GM19238 (cell line): ENCODE measurements around the gene CCDC91.
"Not testable (repeated sequence)": the region's sequence is repeated elsewhere in the genome, so short reads cannot be mapped to it uniquely, and the experiment has no call there.

Source experiments
- DNase-seq: peaks from one replicate; pipeline ENCODE4 v3.0.0; 2011; ENCODE audit warnings: low spot score; ENCODE audit not compliant: insufficient read length

The CCDC91 gene

DNA sequence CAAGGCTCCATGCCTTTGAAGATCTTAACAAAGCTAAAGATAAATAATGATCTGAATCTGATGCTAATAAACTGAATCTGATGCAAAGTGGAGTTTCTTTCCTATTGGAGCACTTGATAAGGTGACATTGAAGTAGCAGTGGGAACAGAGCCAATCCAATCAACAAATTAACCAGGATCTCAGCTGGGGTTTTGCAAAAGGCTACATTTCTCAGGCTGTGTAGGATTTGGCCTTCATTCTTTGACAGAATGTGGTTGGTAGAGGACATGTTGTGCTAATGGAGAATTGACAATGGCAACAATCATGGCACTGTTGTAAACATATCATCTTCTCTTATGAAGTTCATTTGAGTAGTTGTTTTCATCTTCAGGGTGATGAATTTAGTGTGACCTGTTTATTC is 164.9 kb downstream of the CCDC91 start:
- no peak for DNase-seq

DNA sequence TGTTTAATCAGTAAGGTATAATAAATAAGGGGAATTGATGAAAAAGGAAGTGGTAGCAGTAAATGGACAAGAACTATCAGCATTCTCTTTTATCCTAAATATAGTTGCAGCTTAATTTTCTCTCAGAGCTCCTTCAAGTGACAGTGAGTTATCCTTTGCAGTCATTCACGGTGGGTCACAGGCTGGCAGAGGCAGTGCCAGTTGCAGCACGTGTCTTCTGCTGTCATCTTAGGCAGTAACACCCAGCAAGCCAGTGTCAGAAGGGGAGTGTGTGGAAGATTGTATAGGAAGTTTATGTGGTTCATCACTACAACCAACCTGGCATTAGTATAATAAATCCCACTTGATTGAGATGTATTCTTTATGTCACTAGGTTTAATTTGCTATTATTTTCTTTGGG is 170.0 kb downstream of the CCDC91 start:
- no peak for DNase-seq

DNA sequence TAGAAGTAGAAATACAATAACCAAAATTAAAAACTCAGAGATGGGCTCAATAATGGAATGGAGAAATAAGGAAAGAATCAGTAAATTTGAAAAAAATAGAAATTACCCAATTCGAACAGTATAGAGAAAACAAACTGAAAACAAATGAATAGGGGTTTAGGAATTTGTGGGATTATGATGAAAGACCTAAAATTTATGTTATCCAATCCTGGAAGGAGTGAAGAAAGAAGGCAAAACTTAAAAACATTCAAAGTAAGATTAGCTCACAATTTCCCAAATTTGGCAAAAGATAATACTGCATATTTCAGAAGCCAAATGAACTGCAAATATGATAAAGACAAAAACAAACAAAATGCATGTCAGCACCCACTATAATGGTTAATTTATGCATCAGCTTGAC is 177.1 kb downstream of the CCDC91 start:
- no peak for DNase-seq

DNA sequence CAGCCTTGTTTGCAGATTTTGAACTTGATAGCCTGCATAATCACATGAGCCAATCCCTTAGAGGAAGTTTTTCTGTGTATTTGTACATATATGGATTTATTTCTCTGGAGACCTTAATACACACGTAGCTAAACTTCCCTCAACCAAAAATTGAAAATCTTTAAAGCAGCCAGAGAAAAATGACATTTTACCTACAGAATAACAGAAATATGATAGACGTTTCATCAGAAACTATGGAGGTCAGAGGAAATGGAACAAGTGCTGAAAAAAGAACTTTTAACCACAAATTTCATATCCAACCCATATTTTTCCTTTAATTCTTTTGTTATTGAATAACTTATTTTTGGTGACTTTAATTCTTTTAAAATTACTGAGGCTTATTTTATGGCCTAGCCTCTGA is 177.7 kb downstream of the CCDC91 start:
- no peak for DNase-seq

GRCh38 chr12:28369483-28369882 is 179.2 kb downstream of the CCDC91 start:
- no peak for DNase-seq

DNA sequence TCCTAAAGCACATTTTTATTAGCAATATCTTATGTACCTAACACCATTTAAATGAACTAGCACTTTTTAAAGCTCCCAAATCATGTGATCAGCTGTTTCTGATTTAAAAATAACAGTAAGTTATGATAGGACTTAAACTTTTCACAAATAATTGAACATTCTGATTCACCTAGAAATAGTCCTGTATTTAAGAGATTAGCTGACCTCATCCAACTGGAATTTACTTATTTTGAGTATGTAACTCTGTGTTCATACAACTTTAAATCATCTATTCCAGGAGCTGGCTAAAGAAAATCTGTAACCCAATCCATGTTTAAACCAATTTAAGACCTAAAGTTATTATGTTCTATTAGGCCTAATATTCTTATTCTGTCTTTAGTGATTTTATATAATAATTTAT is 184.3 kb downstream of the CCDC91 start:
- DNase-seq, result no peak

- no peak for DNase-seq
Observed at GRCh38 chr12:28378736-28379135, 188.5 kb downstream of the CCDC91 start.

DNA sequence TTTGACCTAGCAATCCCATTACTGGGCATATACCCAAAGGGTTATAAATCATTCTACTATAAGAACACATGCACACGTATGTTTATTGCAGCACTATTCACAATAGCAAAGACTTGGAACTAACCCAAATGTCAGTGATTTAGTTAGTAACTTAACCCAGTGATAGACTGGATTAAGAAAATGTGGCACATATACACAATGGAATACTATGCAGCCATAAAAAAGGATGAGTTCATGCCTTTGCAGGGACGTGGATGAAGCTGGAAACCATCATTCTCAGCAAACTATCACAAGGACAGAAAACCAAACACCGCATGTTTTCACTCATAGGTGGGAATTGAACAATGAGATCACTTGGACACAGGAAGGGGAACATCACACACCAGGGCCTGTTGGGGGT is 189.5 kb downstream of the CCDC91 start:
- not testable (repeated sequence) for DNase-seq

- no peak for DNase-seq
Observed at GRCh38 chr12:28383368-28383767, 193.1 kb downstream of the CCDC91 start.

DNA sequence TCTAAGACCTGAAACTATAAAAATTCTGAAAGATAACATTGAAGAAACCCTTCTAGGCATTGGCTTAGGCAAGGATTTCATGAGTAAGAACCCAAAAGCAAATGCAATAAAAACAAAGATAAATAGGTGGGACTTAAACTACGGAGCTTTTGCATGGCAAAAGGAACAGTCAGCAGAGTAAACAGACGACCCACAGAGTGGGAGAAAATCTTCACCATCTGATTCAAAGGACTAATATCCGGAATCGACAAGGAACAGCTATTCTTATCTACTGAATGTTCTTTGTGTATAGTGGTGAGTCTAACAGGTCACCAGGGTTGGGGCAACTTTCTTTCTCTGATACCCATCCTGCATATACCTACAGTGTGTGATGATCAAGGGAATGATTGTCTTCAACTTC is 198.6 kb downstream of the CCDC91 start:
- DNase-seq, result no peak

DNA sequence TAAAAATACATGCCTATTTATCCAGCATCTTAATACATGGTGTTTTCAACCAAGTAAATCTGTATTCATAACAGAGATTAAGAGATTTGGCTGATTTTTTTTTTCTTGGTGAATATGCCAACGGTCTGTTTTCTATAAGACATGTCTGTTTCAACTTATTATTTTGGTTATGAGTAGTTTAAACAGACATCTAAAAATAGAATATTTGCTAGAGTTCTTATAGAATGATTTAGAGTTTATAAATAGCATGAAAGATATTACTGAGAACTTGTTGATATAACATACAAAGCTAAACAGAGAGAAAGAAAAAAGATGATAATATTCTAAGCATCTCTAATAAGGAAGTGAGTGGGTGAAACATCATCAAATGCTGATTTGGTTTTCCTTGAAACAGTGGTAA is 199.9 kb downstream of the CCDC91 start:
- DNase-seq, result no peak

DNA sequence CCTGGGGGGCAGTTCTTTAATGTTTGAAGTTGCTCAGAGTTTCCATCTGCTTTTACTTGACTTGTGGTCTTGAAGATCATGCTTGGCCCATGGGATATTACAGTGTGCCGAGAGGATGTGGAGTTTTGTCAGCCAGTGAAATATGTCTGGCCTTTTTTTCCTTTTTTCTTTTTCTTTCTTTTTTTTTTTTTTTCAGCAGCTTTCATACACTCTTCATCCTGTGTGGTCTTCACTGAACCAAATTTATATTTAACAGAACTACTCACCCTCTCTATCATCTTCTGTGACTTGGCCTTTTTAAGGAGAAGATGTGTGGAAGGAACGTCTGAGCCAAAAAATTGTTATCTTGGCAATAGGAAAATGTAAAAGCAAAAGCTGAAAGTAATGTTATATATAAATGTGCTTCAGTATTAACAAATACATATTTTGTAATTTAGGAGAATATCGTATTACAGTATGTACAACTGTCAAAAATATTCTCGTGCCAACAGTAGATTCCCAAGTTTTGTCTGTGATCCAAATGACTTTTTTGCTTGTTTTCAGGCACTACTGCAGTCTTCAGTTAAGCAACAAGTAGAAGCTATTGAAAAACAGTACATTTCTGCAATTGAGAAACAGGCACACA is 200.6 kb downstream of the CCDC91 start:
- DNase-seq, result no peak

DNA sequence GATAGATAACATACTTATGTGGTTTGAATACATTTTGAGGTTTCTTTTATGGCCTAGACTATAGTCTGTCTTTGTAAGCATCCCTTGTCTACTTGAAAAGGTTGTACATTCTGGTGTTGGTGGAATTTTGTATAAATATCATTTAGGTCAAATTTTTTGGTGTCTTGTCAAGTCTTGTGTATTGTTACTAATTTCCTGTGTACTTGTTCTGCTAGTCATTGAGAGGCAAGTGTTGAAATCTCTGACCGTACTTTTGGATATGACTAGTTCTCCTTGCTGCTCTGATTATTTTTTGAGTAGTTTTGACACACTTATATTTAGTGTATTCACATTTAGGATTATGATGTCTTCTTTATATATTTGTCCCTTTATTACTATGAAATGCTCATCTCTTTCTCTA is 219.6 kb downstream of the CCDC91 start:
- no peak for DNase-seq

DNA sequence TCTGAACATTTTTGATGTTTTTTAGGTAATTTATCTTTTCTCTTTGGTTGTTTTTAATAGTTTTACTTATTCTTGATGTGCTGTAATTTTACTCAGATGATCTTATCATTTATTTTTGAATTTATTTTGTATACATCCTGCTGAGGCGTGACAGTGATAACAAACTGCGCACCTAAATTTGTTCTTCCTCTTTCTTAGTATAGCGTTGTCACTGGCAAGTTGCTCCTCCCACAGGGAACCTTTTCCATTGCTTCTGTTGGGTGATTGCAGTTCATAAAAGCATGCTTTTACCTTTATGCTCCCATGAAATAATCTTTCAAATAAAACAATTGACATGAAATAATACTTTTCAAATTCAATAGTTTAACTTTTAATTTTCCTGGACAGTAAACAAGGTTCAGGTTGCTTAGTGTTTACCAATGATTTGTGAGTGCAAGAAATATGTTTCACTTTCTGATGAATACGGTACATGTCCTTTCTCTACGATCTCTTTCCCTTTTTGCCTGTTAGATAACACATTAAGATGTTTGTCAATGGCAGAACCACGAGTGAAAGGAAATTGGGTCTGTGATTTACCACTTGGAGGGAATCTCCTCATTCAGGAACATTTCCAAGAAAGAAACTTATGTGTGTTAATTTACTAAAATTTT is 223.3 kb downstream of the CCDC91 start:
- DNase-seq, result no peak

DNA sequence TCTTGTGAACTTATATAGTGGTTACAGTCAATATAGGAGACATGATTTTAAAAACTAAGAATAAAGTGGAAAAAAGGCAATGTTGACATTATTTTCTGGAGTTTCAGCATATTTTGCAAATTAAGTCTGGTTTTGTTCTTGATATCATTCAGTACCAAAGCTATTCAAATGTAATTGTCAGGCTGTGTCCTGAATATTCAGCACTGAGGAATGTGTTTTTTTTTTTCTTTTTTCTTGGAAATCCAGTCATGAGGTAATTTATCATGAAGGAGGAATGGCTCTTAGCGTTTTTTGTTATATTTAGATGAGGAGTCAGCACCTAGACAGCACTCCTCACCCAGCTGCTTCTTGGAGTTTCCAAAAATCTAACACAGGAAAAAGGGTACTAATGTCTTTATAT is 225.5 kb downstream of the CCDC91 start:
- DNase-seq, result no peak

DNA sequence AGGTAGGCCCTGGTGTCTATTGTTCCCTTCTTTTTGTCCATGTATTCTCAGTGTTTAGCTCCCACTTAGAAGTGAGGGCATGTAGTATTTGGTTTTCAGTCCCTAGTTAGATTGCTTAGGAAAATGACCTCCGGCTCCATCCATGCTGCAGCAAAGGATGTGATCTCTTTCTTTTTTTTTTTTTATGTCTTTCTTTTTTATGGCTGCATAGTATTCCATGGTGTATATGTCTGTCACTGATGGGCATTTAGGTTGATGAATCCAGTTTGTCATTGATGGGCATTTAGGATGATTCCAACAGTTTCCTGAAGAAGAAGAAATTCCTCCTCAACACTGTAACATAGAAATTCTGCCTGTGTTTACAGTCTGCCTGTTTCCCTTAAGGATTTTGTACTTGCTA is 231.1 kb downstream of the CCDC91 start:
- no peak for DNase-seq

GRCh38 chr12:28424965-28425364 is 234.7 kb downstream of the CCDC91 start:
- DNase-seq, result no peak

GRCh38 chr12:28425526-28425925 is 235.3 kb downstream of the CCDC91 start:
- DNase-seq, result no peak

DNA sequence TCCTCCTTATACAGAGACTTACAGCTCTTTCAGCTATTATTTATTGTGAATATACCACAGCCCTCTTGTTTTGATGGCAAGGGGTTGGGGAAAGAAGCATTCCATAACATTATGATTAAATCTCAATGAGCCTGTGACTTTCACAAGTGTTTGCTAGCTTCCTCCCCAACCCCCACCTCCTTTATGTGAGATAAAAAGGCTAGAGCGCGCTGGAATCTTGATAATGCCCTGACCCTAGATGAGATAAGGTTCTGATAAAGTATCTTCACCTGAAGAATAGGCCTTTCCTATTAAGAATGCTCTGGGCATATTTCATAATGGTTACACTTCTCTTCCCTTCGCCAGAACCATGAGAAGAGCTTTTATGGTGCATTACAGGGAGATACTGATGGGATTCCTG is 236.8 kb downstream of the CCDC91 start:
- DNase-seq, result no peak

DNA sequence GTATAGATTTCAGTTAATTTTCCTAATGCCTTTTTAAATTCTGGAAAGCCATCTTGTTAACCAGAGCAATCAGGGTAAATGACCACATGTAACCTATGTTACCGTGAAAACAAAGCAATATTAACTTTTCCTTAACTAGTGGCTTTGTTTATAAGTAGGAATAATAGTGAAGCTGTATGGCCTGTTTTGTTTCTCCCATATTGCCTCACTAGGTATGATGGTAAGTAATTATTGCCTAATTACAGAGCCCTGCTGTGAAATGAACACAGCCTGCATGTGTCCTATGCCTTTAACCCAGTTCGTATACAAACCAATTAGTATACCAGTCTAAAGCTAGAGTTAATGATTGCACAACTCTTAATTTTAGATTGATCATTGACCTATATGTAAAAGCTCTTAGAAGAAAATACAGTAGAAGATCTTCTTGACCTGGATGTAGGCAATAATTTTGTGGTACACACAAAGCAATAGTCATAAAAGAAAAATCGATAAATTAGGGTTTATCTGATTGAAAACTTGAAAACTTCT is 249.9 kb downstream of the CCDC91 start:
- no peak for DNase-seq

DNA sequence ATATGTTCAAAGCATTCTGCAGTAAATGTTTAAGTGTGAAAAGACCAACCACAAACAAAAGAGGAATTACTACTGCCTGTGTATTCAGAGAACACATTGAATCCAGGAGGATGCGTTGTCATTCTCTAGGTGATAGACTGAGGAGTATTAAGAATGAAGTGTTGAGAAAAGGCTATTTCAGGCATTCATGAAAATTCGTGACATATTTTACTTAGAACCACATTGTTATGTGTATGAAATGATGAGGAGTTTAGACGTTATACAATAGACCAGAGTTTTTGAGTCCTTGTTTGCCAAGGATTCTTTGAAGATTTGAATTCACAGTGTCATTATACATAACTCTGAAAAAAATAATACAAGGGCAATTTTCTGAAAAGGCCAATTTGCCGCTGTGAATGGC is 251.8 kb downstream of the CCDC91 start:
- DNase-seq, result no peak

DNA sequence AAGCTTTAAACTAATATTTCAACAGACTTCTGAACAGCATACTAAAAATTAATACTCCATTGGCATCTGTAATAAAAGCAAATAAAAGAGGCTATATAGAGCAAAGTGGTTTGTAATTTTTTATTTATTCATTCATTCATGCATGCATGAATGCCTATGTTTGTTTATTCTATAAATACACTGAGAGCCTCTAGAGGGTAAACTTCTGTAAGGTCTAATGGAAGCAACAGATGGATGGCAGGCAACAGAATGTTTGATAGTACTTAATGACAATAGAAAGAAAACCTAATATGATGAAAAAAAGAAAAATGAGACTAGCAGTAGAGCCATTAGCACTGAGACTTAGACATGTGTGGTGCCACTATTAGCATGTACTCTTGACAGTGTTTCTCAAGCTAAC is 253.1 kb downstream of the CCDC91 start:
- DNase-seq, result no peak

GRCh38 chr12:28446031-28446430 is 255.8 kb downstream of the CCDC91 start:
- no peak for DNase-seq
